GM21367 (cell line): Measurements from ENCODE around the gene MAP3K4.
A peak's percentile ranks its signal among the peaks of the same experiment; 100 is the strongest.

Source experiments
- ATAC-seq: cut with Tn5 transposase; IDR thresholded peaks from one replicate; pipeline ENCODE4 v1.9.1; 2021; ENCODE audit not compliant: unreplicated experiment

The MAP3K4 gene

DNA sequence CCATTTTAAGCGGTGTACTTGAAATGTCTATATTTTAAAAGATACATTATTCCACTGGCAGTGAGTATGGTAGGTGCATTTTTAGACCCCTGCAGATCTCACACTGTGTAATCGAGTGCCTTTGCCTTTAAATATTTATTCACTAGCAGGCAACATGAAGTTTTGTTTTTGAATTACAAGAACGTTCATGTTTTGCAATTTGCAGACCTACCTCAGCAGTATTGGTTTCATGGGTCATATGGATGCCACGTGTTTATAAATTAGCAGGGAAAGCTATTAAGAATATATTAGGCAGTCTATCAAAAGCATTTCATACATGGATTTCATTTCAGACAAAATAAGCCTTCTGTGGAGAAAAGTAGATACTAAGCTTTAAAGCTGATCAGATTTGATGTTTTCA, 7.2 kb downstream of the MAP3K4 start:
- ATAC-seq: no peak

GRCh38 chr6:160999516-160999915, 7.9 kb downstream of the MAP3K4 start:
- no peak for ATAC-seq

- ATAC-seq: no peak
Observed at GRCh38 chr6:161000632-161001031, 9.1 kb downstream of the MAP3K4 start.

DNA sequence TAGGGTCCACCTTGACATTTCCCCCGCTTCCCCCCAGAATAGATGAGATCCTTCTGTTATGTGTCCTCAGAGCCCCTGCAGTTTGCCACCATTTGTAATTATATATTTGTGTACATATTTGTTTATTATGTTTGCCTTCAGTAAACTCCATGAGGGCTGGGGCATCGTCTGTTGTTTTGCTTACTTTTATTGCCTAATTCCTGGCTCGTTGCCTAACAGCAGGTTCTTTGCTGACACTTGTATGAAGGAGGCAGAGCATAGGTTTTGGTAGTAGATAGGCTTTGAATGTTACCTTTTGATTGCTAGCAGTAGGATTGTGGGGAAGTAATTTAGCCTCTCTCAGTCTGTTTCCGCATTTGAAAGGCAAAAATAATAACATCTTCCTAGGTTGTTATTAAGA, 9.9 kb downstream of the MAP3K4 start:
- ATAC-seq: no peak

GRCh38 chr6:161003336-161003735, 11.8 kb downstream of the MAP3K4 start:
- no peak for ATAC-seq

- no peak for ATAC-seq
Observed at GRCh38 chr6:161008245-161008644, 16.7 kb downstream of the MAP3K4 start.

DNA sequence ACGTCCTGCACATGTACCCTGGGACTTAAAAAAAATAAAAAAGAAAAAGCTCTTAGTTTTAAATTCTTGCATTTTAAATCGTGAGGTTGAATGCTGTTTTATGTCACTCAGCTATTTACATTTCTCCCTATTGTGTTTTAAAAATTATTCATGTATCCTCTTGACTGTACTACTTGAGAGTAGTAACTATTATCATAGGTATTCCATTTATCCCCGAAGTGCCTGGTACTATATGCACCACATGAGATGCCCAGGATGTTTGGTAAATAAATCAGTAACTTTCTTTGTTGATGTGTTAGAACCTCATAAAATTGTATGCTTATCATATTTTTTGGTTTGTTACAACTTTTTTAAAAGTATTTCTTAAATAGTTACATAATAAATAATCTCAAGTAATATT, 18.4 kb downstream of the MAP3K4 start:
- ATAC-seq: no peak

DNA sequence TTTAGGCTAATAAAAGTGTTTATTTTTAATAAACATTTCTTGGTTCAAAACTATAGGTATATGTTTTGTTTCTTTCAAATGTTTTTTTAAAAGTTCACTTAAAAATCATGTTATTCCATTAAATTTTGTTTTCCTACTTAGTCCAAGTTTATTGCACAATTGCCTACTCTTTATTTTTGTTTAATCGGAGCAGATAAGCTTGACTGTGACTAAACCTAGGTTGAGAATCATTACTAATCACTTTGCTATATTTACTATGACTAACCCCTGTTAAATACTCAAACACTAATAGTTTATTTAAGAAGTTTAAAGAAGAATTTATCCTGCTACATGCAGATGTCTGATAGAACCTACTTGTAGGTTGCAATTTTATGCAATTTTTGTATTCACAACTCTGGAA, 18.8 kb downstream of the MAP3K4 start:
- ATAC-seq: no peak

DNA sequence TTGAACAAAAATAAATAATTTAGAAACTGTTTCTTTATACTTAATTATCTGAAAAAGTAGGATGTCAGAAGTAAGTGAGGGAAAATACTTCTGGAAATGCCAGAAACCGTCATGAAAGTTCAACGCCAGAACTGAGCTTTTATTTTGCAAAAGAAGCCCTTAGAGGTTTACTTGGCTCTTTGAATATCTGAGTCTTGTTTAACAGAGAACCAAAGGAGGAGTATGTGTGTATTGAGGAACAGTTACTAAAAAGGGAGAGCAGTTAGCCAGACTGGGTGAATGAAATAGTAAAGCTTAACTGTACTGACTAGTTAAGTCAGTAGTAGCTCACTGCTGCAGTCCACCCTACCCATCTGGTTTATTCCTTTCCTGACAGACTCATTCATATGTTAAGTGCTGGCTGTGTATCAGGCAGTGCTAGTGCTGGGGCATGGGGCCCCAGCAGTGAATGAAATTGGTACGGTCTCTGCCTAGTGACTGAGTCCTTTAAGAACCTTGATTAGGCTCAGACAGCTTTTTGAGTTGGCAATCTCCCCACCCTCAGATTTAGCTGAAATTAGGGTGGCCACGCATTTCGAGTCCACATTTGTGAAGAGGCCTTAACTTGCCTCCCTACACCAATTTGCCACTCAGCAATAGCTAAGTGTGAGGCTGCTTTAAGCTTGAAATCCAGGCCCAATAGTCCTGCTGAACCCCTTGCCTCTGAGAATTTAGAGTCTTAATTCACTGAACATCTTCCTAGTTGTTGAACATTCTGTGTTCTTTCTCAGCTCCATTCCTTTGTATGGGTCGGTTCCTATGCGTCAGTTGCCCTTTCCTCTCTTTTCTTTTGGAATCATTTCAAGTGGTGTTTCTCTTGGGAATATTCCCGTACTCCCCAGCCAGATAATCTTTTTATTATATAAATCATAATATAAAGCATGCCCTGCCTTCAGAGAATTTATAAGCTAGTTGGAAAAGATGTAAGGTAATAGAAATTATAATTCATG, 20.2 kb downstream of the MAP3K4 start:
- no peak for ATAC-seq

DNA sequence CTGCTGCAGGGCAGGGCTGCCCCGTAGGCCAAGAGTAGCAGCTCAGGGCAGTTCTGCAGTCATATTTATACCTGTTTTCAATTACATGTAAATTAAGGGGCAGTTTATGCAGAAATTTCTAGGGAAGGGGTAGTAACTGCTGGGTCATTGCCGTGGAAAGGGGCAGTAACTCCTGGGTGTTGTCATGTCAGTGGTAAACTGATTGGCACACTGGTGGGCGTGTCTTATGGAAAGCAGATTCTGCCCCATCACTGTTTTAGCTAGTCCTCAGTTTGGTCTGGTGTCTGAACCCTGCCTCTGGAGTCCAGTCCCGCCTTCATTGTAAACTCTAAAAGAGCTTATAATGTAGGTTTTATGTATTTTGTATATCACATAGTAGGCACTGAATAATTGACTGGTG, 22.1 kb downstream of the MAP3K4 start:
- no peak for ATAC-seq

GRCh38 chr6:161017766-161018564, 26.4 kb downstream of the MAP3K4 start:
- no peak for ATAC-seq

DNA sequence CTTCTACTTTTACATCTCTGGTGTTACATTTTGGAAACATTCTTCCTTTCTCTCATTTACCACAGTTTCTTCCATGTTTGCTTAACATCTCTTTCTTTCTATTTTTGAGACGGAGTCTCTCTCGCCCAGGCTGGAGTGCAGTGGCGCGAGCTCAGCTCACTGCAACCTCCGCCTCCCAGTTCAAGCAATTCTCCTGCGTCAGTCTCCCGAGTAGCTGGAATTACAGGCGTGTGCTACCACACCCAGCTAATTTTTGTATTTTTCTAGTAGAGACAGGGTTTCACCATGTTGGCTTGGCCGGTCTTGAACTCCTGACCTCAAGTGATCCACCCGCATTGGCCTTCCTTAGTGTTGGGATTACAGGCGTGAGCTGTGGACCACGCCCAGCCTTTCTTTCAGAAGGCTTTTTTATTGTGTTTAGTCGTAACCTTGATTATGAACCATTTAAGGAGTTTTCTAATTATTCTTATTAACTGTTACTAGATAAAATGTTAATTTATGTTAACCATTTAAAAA, 27.8 kb downstream of the MAP3K4 start:
- ATAC-seq: no peak

DNA sequence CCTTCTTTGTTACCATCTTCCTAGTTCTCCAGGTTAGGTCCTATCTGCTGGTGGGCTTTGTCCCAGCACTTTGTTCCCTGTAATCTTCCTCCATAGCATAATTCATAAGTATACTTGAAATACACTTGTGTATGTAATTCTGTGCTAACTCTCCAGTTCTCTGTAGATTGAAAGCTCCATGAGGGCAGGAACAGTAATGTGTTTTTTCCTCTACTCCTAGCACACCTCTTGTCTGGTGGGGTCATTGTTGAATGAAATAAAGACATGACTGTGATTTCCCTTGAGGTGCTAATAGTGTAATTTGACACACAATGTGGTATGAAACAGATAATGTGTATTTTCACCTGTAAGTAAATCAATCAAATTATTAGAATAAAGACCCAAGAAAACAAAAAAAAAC, 30.0 kb downstream of the MAP3K4 start:
- ATAC-seq: no peak

DNA sequence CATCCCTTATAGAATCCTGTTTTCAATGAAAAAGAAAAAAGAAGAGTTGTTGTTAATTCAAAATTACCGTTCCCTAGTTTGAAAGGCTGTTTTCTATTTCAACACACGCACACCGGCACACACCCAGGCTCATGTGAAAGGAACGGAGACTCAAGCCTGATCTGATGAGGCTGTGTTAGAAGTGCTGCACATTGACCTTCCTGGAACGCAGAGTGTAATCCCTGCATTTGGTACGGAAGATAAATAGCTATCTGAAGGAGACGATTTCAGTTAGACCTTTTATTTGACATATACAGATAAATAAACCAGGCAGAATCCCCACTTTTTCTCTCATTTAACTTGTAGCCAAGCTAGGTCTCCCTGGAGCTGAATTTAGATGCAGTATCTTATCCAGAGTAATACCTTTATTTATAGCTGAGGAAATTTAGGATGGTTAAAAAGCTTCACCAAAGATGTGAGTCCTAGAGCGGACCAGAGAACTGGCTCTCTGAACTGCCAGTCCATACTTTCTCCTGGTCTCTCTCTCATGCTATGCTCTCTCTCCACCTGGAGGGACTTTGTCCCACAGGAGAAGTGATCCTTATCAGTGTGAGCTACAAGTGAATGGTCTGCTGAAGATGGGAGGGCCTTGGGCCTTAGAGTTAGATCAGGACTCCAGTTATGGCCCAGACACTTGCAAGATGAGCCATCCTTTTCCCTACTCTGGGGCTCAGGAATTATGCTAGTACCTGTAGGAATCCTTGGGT, 30.6 kb downstream of the MAP3K4 start:
- no peak for ATAC-seq

GRCh38 chr6:161023316-161023715, 31.7 kb downstream of the MAP3K4 start:
- no peak for ATAC-seq

DNA sequence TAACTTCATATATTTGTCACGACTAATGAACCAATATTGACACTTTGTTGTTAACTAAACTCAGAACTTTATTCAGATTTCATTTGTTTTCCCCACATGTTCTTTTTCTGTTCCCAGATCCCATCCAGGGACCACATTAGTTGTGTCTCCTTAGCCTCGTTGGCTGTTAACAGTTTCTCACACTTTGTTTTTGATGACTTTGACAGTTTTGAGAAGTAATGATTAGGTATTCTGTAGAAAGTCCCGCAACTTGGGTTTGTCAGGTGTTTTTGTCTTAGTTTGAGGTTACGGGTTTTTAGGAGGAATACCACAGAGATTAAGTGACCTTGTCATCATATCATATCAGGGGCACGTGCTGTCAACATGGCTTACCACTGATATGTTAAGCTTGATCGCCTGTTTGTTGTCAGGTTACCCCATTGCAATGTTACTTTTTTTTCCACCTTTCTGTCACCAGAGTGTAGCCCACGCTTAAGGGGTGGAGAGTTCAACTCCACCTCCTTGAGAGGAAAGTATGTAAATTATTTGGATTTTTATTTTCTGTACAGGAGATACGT, 32.9 kb downstream of the MAP3K4 start:
- no peak for ATAC-seq

- no peak for ATAC-seq
Observed at GRCh38 chr6:161027385-161027784, 35.8 kb downstream of the MAP3K4 start.

- peak; percentile 77 for ATAC-seq
Observed at GRCh38 chr6:161029195-161029809, 37.7 kb downstream of the MAP3K4 start.

- ATAC-seq: no peak
Observed at GRCh38 chr6:161031721-161032495, 40.3 kb downstream of the MAP3K4 start.

- no peak for ATAC-seq
Observed at GRCh38 chr6:161033667-161034066, 42.1 kb downstream of the MAP3K4 start.
